Kidney glomerular epithelial cell (primary cell): Measurements from ENCODE around the gene DSCAML1.

ENCODE experiments used
- DNase-seq: peaks from one replicate; lab custom pipeline; 2025; lab: John Stamatoyannopoulos, UW

DSCAML1 gene

GRCh38 chr11:117663821-117664220 lies 133.2 kb downstream of the DSCAML1 start:
- DNase-seq: no peak

- no peak for DNase-seq
These were observed 133.6 kb downstream of the DSCAML1 start for GRCh38 chr11:117663414-117663813.

DNA sequence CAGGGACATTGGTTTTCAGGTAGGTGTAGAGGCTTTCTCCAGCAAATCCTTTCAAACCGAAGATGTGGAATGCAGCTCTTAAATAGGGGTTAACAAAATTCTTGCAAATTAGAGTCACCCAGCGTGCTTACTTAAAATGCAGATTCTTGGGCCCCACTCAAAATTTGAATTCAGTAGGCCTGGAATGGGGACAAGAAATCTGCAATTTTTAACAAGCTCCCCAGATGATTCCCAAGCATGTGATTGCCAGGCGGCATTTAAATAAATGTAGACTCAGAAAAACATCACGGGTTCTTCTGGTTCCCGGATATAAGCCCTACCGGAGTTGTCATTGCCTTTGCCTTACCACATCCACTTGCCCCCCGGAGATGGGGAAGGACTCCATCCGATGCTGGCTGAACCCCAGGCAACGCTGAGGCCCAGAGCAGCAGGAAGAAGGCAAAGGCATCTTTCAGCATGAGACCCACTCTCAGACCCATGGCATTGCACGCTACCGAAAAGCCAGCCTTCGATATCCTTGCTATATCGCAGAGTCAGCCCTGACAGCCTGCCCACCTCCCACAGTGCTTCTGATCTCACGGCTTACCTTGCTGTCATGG lies 134.2 kb downstream of the DSCAML1 start:
- DNase-seq: no peak

GRCh38 chr11:117662255-117662654 lies 134.8 kb downstream of the DSCAML1 start:
- no peak for DNase-seq

DNA sequence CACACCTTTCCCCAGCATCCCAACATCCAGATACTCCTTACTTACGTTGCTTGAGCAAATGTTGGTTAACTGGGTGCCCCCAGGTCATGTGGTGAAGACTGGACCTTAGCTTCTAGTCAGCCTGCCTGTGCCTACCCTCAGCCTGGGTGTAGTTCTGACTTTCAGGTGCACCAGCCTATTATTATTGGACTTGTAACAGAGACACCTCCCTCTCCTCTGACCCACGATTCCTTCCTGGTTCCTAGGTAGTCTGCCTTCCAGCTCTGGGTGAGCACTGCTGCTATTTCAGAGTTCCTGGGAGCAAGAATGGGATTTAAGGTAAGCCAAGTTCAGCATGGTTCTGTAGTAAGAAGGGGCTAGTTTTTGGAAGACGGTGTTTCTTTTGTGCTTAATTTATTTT lies 138.2 kb downstream of the DSCAML1 start:
- no peak for DNase-seq

DNA sequence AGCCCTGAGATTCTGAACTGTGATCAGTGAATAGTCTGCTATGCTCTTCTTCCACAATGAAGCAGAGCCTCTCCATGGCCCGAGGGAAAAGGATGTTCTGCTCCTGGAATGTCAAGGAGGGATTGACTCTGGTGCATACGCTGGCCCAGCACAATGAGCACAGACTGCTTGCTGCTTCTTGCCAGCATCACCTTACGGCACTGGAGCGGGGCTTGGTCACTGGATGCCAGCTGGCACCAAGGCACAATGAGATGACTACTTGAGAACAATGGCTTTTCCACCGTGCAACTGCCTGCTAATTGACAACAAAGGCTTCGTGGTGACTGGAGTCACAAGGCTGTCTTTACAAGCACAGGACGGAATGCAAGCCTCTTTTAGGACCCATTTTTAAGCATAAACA lies 139.2 kb downstream of the DSCAML1 start:
- DNase-seq: no peak

DNA sequence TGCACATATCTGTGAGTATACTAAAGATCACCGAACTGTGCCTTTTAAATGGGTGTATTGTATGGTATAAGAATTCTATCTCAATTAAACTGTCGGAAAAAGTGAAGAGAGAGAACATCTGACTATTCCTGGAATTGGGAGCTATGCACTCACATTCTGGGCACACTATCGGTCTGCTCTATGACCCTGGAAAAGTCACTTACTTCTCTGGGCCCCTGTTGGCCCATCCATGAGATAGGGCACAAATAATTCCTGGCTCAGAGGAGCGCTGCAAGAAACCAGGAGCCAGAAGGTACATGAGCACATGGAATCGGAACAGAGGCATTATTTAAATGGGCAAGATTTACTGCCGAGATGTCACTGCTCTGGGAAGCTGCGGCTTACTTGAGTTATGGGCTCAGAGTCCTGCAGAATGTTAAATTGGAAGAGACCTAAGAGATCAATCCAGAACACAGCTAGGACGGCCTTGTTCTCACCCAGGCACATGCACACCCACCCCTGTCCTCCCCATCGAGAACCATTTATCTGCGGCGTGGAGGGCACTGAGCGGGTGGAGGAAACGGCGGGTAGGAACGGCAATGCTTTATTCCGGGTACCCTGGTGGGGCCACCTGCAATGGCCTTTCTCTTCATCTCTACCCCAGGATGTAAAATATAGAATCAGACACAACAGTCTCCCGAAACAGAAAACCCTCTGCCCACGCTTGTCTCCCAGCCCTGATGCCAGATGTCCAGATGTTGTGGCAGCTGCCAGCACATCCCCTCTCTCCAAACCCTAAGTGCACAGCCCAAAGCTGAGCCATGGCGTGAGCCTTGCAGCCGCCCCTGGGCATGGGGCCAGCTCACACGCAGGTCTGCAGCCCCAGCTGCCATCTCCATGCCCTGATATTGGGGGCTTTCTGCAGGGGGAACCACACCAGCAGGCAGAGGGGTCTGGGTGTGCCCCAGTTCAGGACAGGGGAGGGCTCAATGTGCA lies 142.4 kb downstream of the DSCAML1 start:
- no peak for DNase-seq

DNA sequence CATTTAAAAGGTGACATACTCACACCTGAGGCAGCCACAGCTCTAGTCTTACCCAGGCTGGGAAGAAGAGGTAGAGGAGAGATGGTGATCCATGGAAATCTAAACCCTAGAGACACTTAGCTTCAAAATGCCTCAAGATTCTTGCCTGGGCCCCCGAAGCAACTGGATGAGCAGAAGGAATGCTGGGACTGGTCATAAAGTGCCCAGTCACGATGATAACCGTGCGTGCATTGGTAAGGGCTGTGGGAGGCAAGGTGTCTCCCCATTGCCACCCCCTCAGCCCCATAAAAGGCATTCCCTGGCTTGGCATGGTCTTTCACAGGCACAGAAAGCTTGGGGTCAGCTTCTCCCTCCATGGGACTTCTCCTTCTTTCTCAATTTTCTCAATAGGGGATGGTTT lies 144.5 kb downstream of the DSCAML1 start:
- no peak for DNase-seq

GRCh38 chr11:117649296-117650055 lies 147.5 kb downstream of the DSCAML1 start:
- DNase-seq: no peak

DNA sequence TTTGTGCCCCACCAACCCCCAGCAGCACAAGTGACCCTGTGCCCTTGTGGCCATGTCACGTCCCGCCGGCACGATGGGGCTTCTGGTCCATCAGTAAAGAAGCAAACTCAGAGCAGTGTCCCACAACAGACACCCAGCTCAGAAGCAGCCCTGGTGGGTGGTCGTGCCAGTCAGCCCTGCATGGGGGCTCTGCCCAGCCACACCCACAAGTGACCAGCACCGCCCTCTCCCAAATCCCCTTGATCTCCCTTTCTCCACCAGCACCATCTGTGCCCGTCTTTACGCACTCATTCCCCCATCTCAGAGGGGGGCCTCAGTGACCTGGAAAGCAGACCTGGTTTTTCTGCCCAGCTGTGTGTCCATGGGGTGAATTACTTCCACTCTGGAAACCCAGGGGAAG lies 149.1 kb downstream of the DSCAML1 start:
- no peak for DNase-seq

GRCh38 chr11:117647207-117647606 lies 149.8 kb downstream of the DSCAML1 start:
- no peak for DNase-seq

GRCh38 chr11:117646411-117646810 lies 150.6 kb downstream of the DSCAML1 start:
- no peak for DNase-seq

DNA sequence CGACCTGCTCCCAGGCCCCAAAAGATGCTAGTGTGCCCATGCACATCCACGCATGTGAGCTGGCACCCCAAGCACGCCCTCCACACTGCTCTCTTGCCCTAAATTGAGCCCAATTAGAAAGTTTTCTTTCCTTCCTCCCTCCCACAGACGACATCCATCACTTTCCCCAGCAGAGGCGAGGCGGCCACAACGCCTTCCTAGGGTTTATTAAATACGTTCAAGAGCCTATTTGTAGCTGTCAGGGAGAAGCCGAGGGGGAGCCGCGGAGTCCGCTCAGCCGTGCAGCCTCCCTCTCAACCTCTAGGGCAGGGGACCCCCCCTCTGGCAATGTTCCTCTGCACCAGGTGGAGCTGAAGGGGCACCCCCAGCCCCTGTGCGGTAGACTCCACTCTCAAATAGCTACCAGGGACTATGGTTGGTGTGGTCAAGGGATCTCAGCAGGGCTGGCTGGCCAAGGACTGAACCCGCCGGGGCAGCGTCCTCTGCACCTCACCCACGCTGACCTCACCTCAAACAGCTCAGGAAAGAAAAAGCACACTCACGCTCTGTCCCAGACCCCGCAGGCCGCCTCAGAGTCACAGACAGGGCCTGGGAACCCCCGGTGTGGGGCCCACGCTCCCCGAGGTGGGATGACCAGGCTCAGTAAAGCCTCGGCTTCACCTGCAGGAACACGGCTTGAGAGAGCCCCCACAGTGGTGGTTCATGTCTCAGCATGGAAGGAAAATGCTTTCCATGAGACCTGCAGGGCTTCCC lies 152.4 kb downstream of the DSCAML1 start:
- DNase-seq: no peak

DNA sequence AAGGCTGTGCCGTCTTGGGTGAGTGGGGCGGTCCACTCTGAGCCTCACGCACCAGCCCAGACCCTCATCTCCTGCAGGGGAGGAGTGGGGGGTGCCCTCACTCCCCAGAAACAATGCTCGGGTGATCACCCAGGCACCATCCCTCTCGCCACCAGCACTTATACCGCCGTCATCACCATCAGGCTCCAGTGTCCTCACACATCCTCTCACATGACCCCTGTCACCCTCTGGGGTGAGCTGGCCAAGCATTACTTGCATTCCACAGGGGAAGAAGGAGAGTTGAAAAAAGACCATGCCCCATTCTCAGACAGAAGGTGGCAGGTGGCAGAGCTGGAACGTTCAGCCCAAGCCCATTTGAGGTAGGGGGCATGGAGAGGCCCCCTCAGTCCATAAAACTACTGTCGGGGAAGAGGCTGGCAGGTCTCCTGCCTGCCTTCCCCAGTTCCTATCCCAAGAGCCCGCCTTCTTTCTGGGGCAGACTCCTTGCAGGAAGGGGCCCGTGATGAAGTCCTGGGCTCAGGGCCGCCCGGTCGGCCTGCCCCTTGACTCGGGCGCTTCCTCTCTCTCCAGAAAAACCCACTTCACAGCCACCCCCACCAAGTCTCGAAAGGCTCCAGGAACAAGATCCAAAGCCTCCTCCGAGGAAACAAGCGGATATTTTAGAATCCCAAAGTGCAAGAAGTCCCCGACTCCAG lies 153.3 kb downstream of the DSCAML1 start:
- DNase-seq: no peak

- DNase-seq: no peak
These were observed 154.2 kb downstream of the DSCAML1 start for GRCh38 chr11:117642835-117643234.

GRCh38 chr11:117642396-117642795 lies 154.6 kb downstream of the DSCAML1 start:
- no peak for DNase-seq

DNA sequence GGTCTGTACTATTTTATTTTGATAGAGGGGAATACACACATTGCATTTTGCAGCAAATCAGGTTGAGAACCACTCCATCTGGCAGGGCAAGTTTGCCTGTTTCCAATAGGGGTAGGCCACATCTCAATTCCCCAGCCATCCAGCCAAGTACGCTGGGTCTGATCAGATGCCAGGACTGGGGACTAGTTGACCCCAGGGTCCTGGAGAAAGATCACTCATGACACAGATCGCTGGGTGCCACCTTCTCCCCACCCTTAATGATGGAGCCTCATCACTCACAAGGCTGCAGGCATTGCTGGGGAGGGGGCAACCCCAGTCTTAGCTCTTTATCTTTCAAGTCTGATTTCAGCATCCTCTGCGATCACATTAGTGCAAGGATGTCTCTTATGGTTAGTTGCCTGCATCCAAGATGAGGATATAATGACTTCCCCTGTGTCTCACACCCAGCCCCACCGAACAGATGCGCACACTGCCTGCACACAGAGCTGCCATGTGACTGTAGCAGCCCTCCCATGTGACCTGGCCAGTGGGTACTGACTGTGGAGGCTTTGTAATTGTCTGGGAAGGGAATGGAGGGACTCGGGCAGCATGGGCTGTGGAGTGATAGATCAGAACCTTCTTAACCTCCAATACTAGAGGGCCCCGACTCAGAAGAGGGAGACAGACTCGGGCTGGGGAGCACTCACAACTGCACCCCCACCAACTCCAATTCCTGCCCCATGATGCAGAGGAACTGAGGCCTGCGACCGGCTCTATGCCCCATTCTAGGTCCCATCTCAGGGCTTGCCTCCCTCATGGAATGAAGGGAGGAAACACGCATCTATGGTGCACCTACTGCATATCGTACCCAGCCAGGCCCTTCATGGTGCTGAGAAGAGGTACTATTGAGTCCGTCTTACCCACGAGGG lies 155.8 kb downstream of the DSCAML1 start:
- DNase-seq: no peak

DNA sequence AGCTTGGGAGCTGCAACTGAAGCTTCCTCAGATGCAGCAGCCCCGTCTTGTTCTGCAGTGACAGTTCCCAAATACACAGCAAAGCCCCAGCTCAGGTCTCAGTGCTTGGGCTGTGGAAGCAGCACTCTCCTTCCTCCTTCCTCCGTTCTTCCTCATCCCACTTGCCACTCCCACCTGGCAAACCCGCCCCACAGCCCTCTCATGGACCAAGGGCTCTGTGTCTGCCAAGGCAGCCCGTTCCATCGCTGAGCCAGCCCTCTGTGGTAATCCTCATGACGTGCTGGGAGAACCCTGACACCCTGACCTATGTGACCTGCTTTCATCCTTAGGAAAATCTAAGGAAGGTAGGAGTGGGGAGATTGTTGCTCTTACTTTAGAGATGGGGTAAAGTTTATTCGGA lies 157.0 kb downstream of the DSCAML1 start:
- no peak for DNase-seq

- no peak for DNase-seq
These were observed 157.4 kb downstream of the DSCAML1 start for GRCh38 chr11:117639601-117640000.

GRCh38 chr11:117638911-117639543 lies 158.0 kb downstream of the DSCAML1 start:
- no peak for DNase-seq
